H54 (cell line): Measurements from ENCODE around the gene DMRTC2.
A peak's percentile ranks its signal among the peaks of the same experiment; 100 is the strongest.

Experiments used
- DNase-seq: peaks from one replicate; pipeline ENCODE4 v3.0.0; 2011; ENCODE audit warnings: low spot score, mixed read lengths; ENCODE audit not compliant: insufficient read length
- FAIRE-seq: peaks from 3 replicates; lab custom pipeline; 2011; peaks lifted over from hg19 to GRCh38; lab: Jason Lieb, UNC
- POLR2A ChIP-seq: IDR thresholded peaks from 2 replicates; pipeline ENCODE4 v1.6.1; 2011; ENCODE audit warnings: low read depth, mild to moderate bottlenecking, low read length

Gene DMRTC2

DNA sequence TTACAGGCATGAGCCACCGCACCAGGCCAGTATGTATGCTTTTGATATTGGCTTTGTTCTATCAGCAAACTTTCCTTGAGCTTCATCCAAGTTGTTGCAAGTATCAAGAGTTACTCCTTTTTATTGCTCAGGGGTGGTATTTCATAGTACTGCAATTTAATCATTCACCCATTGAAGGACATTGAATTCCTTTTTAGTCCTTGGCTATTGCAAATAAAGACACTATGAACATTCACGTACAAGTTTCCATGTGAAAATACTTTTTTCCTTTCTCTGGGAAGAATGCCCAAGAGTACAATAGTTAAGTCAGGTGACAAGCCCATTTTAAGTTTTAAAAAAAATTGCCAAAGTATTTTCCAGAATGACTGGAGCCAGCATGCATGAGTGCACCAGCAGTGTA is 28.1 kb upstream of the DMRTC2 start:
- FAIRE-seq: no peak
- TF ChIP-seq POLR2A: no peak
- DNase-seq: no peak

DNA sequence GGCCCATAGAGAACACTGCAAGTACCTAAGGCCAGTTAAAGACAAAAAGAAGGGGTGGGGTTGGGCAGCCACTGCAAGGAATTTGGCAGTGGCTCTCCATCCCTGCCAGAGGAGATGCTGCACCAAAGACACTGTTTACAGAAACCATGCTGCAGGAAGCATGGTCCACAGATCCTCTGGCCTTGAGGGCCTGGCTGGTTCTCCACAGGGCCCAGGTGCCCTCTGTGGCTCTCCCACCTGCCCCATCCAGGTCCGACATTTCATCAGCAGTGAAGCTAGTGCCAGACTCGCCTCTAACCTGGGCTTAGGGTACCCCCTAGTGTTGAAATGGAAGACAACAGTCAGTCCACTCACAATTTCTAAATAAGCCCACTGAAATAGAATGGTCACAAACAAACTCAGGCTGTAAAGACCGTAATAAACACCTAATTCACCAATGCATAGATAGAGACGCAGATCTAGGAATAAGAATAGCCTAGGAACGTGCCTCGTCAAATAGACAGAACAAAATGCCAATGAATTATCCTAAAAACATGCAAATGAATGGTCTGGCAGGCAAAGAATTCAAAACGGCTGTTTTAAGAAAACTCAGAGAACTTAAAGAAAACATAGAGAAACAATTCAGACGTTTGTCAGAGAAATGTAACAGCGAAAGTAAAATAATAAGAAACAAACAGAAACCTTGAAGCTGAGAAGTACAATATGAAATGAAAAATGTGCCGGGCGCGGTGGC is 23.7 kb upstream of the DMRTC2 start:
- FAIRE-seq: peak; percentile 83
- TF ChIP-seq POLR2A: no peak
- DNase-seq: peak; percentile 69

DNA sequence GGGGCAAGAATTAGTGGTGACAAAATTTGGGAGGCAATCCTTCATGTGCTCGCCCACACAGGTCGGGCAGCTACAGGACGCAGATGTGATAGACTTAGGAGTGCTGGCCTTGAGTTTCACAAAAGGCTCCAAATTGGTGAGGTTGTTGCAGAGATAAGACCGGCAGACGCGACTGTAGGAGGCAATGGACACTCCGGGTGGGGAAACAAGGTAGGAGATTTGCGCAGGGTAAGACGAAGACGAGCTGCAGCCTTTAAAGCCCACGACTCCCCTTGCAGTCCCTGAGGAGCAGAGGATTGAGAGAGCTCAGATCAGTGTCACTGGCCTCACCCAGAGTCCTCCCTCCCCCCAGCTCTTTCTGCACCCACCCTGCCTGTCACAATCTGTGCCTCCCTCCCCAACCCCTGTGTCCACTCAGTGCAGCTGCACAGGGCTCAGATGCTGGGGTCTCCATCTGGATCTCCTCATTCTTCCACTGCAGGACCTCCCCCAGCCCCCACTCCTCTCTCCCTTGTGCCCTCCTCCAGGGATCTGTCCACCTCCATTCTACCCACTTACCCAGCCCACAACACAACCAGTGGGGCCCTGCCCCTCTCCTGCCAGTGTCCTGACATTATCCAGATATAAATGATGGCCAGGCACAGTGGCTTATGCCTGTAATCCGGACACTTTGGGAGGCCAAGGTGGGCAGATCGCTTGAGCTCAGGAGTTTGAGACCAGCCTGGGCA is 6.7 kb upstream of the DMRTC2 start:
- no peak for TF ChIP-seq POLR2A
- DNase-seq (no peak), FAIRE-seq (no peak)

DNA sequence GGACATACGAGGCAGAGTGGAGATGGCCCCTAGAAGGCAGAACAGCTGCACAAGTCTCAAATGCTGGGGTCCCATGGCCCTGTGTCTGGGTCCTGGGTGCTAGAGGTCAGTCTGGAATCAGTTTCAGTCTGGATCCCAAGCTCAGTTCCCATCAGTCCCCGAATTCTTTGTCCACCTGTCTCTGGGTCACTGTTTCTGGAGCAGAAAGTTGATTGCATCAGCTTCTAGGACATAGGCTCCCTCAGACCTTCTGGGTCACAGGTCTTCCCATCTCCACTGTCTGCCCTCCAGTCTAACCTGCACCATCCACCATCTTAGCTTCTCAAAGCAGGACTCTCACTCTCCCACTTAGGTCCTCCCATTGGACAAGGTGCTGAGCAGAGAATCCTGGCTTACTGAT is 5.6 kb upstream of the DMRTC2 start:
- FAIRE-seq: no peak
- TF ChIP-seq POLR2A: no peak

DNA sequence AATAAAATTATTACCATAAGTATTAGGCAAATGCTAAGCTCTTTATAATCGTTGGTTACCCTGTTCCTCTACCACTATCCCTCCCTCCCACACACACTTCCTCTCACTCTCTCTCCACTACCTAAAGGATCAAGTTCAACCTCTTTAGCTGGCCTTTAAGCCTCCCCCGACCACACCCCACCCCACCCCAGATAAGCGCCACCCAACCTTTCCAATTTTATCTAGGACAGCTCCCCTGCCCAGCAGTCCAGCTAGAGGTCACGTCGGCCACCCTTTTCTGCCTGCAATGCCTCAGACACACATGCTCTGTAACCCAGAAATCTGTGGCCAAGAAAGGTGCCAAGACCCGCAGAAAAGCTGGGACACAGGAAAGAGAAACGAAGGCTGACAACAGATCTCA is 1.5 kb upstream of the DMRTC2 start:
- no peak for DNase-seq
- FAIRE-seq: no peak
- TF ChIP-seq POLR2A: no peak

More for the DNA sequence above, 5.6 kb upstream of the DMRTC2 start:
- no peak for DNase-seq

DNA sequence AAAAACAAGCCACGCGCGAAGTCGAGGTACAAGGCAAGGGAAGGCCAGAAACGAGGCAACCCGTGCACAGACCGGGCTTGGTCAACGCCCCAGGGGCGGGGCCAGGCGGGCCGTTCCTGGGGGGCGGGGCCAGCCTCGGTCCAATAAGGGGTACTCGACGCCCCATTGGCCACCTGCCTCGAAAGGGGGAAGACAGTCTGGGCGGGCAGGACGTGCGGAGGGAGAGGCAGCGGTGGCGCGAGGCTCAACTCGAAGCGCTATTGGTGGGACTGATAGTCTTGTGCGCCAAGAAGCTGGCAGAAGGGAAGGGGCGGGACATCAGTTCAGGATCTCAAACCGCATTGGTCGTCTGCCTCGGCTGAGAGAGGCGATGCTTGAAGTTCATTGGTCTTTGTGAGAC is 241 bp upstream of the DMRTC2 start, which contains the start of gene LYPD4:
Gene LYPD4 (minus strand): TSS at position 83 of the 400 bp plus-strand sequence. CDS start 5,398 bp downstream, outside the sequence.
- FAIRE-seq: no peak
- TF ChIP-seq POLR2A: no peak
- DNase-seq: no peak

DNA sequence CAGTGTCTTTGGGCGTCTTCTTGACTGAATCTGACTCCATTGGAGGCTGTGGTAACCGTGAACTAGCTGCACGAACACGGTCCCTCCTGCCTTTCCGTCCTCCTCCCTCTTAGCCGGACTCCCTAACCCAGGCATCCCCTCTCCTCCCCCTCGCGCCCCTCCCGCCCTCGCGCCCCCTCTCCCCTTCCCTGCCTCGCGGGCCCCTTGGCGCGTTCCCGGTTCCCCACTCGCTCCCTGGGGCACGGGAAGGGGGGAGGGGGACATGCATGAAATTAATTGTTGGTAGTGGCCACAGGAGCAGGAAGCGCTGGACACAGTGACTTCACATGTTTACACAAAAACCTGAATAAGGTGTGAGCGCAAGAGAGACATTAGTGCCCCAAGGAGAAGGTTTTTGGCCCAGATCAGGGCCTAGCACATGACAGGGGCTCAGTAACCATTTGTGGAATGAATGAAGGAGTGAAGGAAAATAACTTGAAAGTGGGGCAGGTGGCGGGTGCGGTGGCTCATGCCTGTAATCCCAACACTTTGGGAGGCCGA is 279 bp downstream of the DMRTC2 start:
- DNase-seq (no peak), FAIRE-seq (no peak)
- no peak for TF ChIP-seq POLR2A

DNA sequence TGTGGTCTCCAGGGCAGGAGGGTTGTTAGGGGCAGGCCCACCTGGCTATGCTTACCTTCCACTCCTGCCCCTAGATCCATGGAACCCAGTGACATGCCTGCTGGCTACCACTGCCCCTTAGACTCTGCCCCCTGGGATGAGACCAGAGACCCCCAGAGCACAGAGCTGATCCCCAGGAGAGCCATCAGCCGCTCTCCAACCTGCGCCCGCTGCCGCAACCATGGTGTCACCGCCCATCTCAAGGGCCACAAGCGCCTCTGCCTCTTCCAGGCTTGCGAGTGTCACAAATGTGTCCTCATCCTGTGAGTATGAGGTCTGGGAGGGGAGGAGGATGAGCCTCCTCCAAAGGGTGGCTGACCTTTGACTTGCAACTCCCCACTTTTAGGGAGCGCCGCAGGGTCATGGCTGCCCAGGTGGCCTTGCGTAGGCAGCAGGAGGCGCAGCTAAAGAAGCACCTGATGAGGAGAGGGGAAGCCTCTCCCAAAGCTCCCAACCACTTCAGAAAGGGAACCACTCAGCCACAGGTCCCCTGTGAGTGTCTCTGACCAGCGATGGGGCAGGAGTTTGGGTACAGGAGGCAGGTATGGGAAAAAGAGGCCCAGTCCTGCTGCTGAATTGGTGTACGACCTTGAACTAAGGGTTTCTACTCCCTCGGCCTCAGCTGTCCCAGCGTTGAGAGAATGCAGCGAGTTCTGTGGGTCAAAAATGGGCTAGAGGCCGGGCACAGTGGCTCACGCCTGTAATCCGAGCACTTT is 2.7 kb downstream of the DMRTC2 start:
- FAIRE-seq (no peak), DNase-seq (no peak)
- no peak for TF ChIP-seq POLR2A

DNA sequence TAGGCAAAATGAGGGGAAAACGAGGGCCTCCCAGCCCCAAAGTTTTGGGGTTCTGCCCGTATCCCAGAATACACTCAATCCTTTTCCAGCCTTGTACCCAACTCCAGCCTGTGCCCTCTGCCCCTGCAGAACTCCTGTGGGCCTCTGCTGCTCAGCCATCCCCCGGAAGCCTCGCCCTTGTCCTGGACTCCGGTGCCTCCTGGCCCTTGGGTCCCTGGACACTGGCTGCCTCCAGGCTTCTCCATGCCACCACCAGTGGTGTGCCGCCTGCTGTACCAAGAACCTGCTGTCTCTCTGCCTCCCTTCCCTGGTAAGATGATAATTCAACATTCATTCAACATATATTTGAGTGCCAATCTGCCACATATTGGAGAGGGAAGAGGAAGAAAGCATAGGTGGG is 3.8 kb downstream of the DMRTC2 start:
- no peak for TF ChIP-seq POLR2A
- no peak for FAIRE-seq

DNA sequence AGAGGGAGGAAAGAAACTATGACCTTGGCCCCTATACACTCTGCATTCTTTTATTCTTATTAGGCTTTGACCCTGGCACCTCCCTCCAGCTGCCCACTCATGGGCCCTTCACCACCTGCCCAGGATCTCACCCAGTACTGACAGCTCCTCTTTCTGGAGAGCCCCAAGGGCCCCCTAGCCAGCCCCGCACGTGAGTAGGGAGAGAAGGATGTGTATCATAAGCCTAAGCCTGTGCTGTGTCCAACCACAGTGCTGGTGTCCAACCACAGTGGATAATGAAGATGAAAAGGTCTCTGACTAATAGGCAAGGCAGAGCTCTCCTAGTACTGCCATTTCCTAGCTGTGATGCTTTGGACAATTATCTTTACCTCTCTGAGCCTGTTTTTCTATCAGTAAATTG is 4.2 kb downstream of the DMRTC2 start:
- FAIRE-seq (no peak), DNase-seq (no peak)
- TF ChIP-seq POLR2A: no peak

More for the DNA sequence above, 3.8 kb downstream of the DMRTC2 start:
- no peak for DNase-seq

DNA sequence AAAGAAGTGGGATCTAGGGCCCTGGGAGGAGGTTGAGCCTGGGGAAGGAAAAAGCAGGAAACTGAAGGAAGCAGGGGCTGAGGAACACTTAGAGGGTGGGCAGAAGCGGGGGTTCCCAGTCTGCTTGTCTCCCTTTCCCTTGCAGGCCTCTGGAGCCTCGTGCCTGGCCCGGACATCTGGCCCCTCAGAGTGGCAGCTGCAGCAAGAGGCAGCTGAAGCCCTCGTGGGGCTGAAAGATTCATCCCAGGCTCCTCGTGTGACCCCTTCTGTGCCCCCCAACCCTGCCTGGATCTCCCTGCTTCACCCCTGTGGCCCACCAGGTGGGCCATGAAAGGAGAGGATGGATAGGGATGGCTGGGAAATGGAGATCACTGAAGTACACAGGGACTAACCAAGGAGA is 5.5 kb downstream of the DMRTC2 start:
- DNase-seq (no peak), FAIRE-seq (no peak)
- no peak for TF ChIP-seq POLR2A

DNA sequence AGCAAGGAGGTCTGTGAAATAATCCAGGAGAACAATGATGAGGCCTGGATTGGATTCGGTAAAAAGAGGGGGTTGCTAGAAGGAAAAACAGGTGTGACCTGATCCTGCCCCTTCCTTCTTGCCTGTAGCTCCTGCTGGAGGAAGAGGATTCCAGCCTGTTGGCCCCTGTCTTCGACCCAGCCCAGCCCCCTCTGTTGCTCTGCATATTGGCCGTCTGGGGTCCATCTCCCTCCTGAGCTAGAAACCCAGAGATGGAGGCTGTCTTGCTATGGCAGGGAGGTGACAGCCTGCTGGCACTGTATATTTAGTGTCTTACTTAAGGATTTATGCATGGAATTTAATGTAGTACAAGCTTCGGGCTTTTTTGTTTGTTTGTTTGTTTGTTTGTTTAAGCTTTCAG is 6.6 kb downstream of the DMRTC2 start:
- TF ChIP-seq POLR2A: no peak
- no peak for FAIRE-seq
- DNase-seq: no peak

DNA sequence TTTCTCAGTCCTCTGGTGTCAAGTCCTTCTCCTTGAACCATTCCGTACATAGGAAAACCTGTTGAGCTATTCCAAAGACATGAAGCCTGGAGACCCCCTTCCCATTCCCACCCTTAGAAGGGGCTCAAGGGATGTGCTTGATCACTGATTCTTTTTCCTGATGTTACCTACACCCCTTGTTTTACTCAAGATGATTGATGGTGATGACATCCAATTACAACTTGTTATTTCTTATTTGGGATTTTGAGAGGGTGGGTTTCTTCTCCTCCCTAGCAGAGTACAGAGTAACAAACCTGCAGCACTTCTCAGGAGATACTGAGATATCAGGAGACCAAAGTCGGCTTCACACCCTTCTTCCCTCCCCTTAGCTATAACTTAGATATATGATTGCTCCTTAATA is 8.5 kb downstream of the DMRTC2 start:
- FAIRE-seq: no peak
- DNase-seq: no peak
- TF ChIP-seq POLR2A: no peak

DNA sequence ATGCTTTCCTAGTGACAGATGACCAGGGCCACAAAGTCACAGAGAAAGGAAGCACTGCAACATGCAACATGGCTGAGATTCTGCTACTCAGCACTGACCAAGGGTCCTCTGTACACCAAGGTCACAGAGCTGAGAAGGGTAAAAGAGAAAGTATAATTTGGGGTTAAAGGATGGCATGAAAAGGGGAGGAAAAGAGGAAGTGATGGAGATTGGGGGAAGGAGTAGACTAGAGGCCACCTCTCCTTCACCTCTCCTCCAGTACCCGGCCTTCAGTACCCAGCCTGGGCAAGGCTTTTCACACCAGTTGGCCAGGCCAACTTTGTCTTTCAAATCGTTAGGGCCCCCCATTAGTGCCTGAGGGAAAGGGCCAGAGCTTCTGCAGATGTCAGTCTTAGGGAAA is 8.9 kb downstream of the DMRTC2 start:
- TF ChIP-seq POLR2A: no peak
- DNase-seq (no peak), FAIRE-seq (no peak)

DNA sequence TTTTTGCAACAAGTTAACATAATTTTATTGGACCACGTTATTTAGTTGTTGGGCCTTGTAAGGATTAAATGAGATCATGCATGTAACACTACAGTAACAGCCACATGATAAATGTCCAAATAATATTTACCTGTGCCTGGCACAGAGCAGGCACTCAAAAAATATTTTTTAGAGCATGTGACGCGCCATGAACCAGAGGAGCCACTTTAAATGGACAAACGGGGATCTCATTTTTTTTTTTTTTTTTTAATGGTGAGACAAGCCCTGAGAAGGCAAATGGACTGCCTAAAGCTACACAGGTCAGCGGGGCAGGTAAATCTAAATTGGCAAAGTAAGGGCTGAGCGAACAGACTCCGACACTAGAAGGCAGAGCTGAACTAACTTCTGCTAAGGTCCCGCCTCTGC is 14.4 kb downstream of the DMRTC2 start:
- TF ChIP-seq POLR2A: no peak
- no peak for DNase-seq
- FAIRE-seq: no peak
